HL-60/S4 treated with retinoic acid at 250 ng/mL for 4 days and 3 days (cell line): ENCODE data around the gene USP9Y.
"Not testable (repeated sequence)": the region's sequence is repeated elsewhere in the genome, so short reads cannot be mapped to it uniquely, and the experiment has no call there.

Experiments
- in situ Hi-C: fragments of 300-500 bp; cut with MboI; formaldehyde crosslinking; loops from 2 replicates; pipeline ENCODE4 v1.7.0; 2022; ENCODE audit warnings: low sequenced_read_pairs

The USP9Y gene

GRCh38 chrY:12701181-12701695 lies at the start of gene USP9Y:
TSS of gene USP9Y (plus strand) at chrY:12701231. CDS start at chrY:12709448, 8,217 bp downstream.
- in situ Hi-C loops = no loop called here

- in situ Hi-C loops = no loop called here
Measured at GRCh38 chrY:12651621-12652036, 49.4 kb upstream of the USP9Y start.

GRCh38 chrY:12661745-12662681 lies 39.0 kb upstream of the USP9Y start:
- in situ Hi-C loops = no loop called here

- in situ Hi-C loops = no loop called here
Measured at GRCh38 chrY:12662745-12663591, 38.1 kb upstream of the USP9Y start.

GRCh38 chrY:12663845-12664244 lies 37.2 kb upstream of the USP9Y start:
- in situ Hi-C loops = not testable (repeated sequence)

- in situ Hi-C loops = no loop called here
Measured at GRCh38 chrY:12678111-12678510, 22.9 kb upstream of the USP9Y start.

GRCh38 chrY:12681535-12681934 lies 19.5 kb upstream of the USP9Y start:
- in situ Hi-C loops = no loop called here

- in situ Hi-C loops = no loop called here
Measured at GRCh38 chrY:12688337-12688736, 12.7 kb upstream of the USP9Y start.

- in situ Hi-C loops = no loop called here
Measured at GRCh38 chrY:12700087-12700486, 944 bp upstream of the USP9Y start.

- in situ Hi-C loops = no loop called here
Measured at GRCh38 chrY:12702174-12702573, 1.1 kb downstream of the USP9Y start.

GRCh38 chrY:12710460-12710859 lies 9.4 kb downstream of the USP9Y start:
- in situ Hi-C loops = no loop called here

GRCh38 chrY:12715376-12715775 lies 14.3 kb downstream of the USP9Y start:
- in situ Hi-C loops = no loop called here

- in situ Hi-C loops = no loop called here
Measured at GRCh38 chrY:12729746-12730145, 28.7 kb downstream of the USP9Y start.

- in situ Hi-C loops = no loop called here
Measured at GRCh38 chrY:12733625-12734024, 32.6 kb downstream of the USP9Y start.

- in situ Hi-C loops = no loop called here
Measured at GRCh38 chrY:12734051-12734450, 33.0 kb downstream of the USP9Y start.

GRCh38 chrY:12741414-12741813 lies 40.4 kb downstream of the USP9Y start:
- in situ Hi-C loops = no loop called here

- in situ Hi-C loops = no loop called here
Measured at GRCh38 chrY:12742725-12743124, 41.7 kb downstream of the USP9Y start.

- in situ Hi-C loops = no loop called here
Measured at GRCh38 chrY:12744091-12744490, 43.1 kb downstream of the USP9Y start.

- in situ Hi-C loops = no loop called here
Measured at GRCh38 chrY:12749293-12749692, 48.3 kb downstream of the USP9Y start.

GRCh38 chrY:12752856-12753255 lies 51.8 kb downstream of the USP9Y start:
- in situ Hi-C loops = no loop called here

- in situ Hi-C loops = no loop called here
Measured at GRCh38 chrY:12756021-12756420, 55.0 kb downstream of the USP9Y start.
